Hippocampal formation (tissue), 2 donors: ENCODE results near the gene BEND2.

Experiments
- DNase-seq, 2 donors: peaks; one replicate each; lab custom pipeline; 2025; lab: John Stamatoyannopoulos, UW

The BEND2 gene

DNA sequence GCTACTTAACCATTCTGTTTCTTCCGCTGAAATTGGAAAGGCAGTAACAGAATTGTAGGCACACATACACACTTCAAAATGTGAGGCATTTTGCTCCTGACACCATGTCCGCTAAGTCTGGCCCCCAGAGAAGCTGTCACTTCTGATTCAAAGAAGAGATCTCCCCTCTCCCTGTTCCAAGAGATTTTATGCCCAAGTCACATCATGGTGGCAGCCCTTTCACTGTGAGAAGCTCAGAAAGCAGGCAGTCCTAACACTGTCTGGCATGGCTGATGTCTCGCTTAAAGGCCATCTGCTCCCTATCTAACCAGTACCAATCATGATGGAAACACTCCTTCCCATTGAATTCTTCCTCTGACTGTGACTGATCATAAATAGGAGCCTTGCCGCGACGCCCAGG lies 83.9 kb downstream of the BEND2 start:
- no peak for DNase-seq

DNA sequence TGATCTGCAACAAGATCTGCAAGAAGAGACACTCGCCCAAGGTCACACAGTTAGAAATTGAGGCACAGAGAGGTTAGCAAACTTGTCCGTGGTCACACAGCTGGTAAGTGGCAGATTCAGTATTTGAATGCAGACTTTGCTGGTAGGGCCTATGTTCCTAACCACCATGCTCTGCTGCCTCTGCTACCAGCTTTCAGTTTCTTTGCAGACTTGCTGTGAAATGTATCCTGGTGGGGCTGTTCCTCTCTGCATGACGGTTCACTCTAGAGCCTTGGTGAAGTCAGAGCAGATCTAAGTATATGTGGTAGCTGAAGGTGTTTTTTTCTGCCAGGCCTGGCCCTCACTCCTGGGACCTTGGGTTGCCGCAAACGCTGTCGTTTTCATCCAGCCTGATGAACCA lies 87.1 kb downstream of the BEND2 start:
- no peak for DNase-seq

DNA sequence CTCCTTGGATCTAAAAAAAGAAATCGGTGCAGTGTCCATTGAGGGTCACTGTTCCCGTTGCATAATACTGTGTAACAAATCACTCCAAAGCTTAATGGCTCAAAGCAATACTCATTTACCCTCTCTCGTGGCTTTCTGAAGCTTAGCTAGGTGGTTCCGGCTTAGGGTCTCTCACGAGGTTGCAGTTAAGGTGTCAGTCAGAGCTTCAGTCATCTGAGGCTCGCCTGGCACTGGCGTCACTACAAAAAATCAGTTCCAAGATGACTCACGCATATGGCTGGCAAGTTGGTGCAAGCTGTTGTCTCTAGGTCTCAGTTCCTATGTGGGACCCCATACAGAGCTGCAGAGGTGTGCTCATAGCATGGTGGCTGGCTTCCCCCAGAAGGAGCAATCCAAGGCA lies 91.0 kb downstream of the BEND2 start:
- DNase-seq = no peak

DNA sequence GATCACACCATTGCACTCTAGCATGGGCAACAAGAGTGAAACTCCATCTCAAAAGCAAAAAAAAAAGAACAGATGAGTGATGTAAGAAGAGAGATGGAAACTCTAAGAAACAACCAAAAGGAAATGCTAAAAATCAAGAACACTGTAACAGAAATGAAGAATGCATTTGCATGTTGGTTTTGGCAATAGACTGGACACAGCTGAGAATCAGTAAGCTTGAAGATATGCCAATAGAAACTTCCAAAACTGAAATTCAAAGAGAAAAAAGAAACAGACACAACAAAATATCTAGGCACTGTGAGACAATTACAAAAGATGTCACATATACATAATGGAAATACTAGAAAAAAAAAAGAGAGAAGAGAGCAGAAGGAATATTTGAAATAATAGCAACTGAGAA lies 93.7 kb downstream of the BEND2 start:
- no peak for DNase-seq

DNA sequence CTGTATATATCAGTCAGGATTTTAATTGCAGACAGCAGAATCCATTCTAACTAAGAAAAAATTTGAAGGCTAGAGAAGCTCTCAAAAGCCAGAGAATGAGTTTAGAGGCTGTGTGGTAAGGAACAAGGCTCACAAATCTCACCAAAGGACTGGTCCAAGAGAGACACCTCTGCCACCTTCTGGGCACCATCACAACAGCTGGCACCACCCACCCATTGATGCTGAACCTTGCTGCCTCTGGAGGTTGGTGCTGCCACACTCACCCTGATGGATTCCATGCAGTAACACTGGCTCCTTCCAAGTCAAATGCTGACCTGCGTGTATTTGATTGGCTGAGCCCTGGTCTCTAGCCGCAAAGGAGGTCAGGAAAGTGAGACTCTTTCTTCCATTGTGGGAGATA lies 100.8 kb downstream of the BEND2 start:
- no peak for DNase-seq
